ENCODE measurements around the gene NTN1. TPM values are rescaled to one million over a fixed set of nuclear protein-coding genes. Genes with fewer than 3 reads are reported as not detected.

The NTN1 gene
- total RNA-seq, 1 experiment from 2014 or later, result 1.2 TPM

- Mint-ChIP-seq H3K36me3 (ENCODE audit: insufficient read depth in 1 of 3, low read depth in 3 of 3) (no peaks in the 10 kb centered on the region), H3K27ac (no peak overlapping the region), H3K4me3 (no peak overlapping the region), H3K27me3 (ENCODE audit: low read depth) (no peaks in the 10 kb centered on the region), H3K9me3 (no peaks in the 10 kb centered on the region), H3K4me1 (peaks cover 3 to 4% of the 10 kb centered on the region in 2 experiments; a peak in 3 of 4 replicates)
- DNase-seq, result no peak
- no peak overlapping the region; the same call in 1 of the 2 replicates for H3K14ac ChIP-seq (ENCODE audit: insufficient read depth, low read length)
- no peaks in the 10 kb centered on the region for H3K23me2 ChIP-seq (ENCODE audit: insufficient read length, low read depth, low read length, poor library complexity, severe bottlenecking)
- no peak overlapping the region for H2AFZ ChIP-seq (ENCODE audit: low read length)
- no peaks in the 10 kb centered on the region for H3K9me3 ChIP-seq (ENCODE audit: control insufficient read depth, low read depth, low read length)
- H3K79me1 ChIP-seq (ENCODE audit: insufficient read depth, low read depth, low read length, poor library complexity, severe bottlenecking), result no peaks in the 10 kb centered on the region
- no peak overlapping the region for H3K4me2 ChIP-seq (ENCODE audit: insufficient read depth, insufficient read length, low read length)
- H3K23ac ChIP-seq (ENCODE audit: insufficient read length, low read depth, low read length), result no peak overlapping the region
- H3K27ac ChIP-seq (ENCODE audit: insufficient read length, low read depth, low read length), result no peak overlapping the region
- H4K20me1 ChIP-seq (ENCODE audit: control insufficient read depth, insufficient read depth, insufficient read length), result no peaks in the 10 kb centered on the region
- no peaks in the 10 kb centered on the region for H3K79me2 ChIP-seq (ENCODE audit: insufficient read depth, low read length)
- no peak overlapping the region for H2BK20ac ChIP-seq (ENCODE audit: low read depth, low read length, poor library complexity, severe bottlenecking)
- no peak overlapping the region for H2AK5ac ChIP-seq (ENCODE audit: insufficient read length, low read length)
- no peak overlapping the region for H2BK15ac ChIP-seq (ENCODE audit: low read depth, low read length)
- no peaks in the 10 kb centered on the region for H3K4me1 ChIP-seq (ENCODE audit: insufficient read depth, low read length)
- WGBS (ENCODE audit: extremely low coverage, insufficient read length, low lambda C conversion rate), result no CpG with 5 or more reads among the region's 10 CpGs
- H4K5ac ChIP-seq (ENCODE audit: insufficient read length, low read depth, low read length), result no peak overlapping the region
- no peaks in the 10 kb centered on the region for H3K27me3 ChIP-seq (ENCODE audit: insufficient read depth, low read length)
- H3T11ph ChIP-seq (ENCODE audit: low read length), result no peak overlapping the region
- no peak overlapping the region for H2BK5ac ChIP-seq (ENCODE audit: insufficient read length, low read length)
- no peak overlapping the region for H3K9ac ChIP-seq (ENCODE audit: extremely low read depth, insufficient read length, low read length)
- H3K4ac ChIP-seq (ENCODE audit: low read depth, low read length), result no peak overlapping the region
- H4K8ac ChIP-seq (replicated peaks; ENCODE audit: insufficient read length, low read depth, low read length), result no peak overlapping the region
- H3K18ac ChIP-seq (ENCODE audit: insufficient read length, low read depth, low read length), result no peak overlapping the region
- TF ChIP-seq CTCF (conservative IDR thresholded peaks at IDR 0.05), result no peak
- no peak overlapping the region for H2BK12ac ChIP-seq (ENCODE audit: insufficient read length, low read depth, low read length)
- H2BK120ac ChIP-seq (ENCODE audit: low read depth, low read length, poor library complexity, severe bottlenecking), result no peak overlapping the region
- H4K91ac ChIP-seq (ENCODE audit: insufficient read length, low read depth, low read length), result no peak overlapping the region
- no peak overlapping the region for H3K56ac ChIP-seq (ENCODE audit: insufficient read length, low read depth, low read length)
These were observed 121.6 kb downstream of the NTN1 start for GRCh38 chr17:9142772-9143494.
